ENCODE measurements around the gene TMEM132D. TPM values are rescaled to one million over a fixed set of nuclear protein-coding genes. Genes with fewer than 3 reads are reported as not detected.
"Not testable (repeated sequence)": the region's sequence is repeated elsewhere in the genome, so short reads cannot be mapped to it uniquely, and the experiment has no call there.

TMEM132D gene
- not detected for total RNA-seq

DNA sequence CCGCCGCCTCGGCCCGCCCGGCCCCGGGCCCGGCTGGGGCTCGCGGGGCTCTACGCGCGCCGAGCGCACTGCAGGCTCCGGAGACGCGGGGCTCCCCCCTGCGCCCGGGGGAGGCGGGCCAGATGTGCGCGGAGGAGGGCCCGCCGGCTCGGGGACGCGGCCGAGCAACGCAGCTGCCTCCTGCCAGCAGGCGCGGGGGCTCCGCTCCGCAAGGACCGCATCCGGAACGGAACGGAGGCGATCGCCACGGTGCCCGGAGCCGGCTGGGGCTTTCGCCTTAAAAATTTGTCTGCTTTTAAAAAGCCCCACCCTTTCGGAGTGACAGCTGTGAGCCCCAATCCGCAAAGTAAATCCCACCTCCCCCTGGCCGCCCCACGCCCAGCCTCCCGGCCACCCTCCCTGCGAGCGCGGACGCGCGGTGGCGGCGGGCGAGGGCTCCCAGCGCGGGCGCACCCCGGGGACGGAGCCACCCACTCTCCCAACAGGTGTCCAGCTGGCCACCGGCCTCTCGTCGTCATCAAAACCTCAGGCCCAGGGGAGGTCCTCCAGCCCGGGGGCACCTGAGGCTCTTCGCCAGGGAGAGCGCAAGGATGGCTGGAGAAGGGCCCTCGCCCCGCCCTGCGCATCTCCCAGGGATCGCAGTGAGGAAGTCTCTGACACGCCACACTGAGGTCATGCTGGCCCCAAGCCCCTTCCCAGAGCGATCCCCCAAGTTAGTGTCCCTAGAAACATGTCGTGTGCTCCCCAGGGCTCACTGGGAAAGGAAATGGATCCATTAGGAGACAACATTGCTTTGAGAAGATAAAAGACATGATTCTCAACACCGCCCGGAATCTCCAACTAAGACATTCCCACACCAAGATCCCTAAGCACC is at the start of gene TMEM132D:
TMEM132D (minus strand) TSS at position 70 of the 874 bp plus-strand sequence.
- DNase-seq (ENCODE audit: low spot score), result no peak

- DNase-seq (ENCODE audit: low spot score), result no peak
Measured at GRCh38 chr12:129949651-129950050, 45.8 kb upstream of the TMEM132D start.

DNA sequence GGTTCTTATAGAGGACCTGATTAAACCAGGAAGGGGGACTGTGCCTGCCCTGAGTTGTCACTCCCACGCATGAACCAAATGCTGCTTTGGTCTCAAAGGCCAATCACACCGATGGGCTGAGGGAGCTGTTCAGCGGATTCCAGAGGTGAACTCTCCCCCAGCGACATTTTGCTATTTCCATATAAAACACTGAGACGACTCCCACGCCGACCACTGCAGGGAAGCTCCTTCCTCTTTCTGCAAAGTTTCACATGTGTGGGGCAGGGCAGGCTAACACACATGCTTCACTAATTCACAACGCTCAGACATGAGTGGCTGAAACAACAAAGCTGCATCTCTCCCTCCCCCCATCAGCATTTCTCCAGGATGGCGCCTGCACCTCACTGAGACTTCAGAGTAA is 37.8 kb upstream of the TMEM132D start:
- DNase-seq (ENCODE audit: low spot score), result no peak

DNA sequence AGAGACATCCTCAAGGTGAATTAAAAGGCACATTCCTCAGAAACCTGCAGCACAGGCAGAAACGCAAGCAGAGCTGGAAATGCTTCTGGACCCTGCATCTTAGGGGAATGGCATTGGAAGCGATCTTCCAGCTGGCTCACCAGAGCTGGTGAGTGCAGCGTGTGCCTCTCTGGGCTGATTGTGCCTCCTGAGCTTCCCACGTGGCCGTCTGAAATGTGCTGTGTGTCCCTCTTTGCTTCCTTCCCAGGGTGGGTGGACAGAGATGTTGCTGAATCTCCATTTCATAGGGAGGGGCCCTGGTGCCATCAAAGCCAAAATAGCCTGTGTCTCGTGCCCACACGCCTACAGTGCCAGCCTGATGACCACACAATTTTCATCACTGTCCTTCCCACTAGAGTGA is 34.3 kb upstream of the TMEM132D start:
- DNase-seq (ENCODE audit: low spot score), result no peak

DNA sequence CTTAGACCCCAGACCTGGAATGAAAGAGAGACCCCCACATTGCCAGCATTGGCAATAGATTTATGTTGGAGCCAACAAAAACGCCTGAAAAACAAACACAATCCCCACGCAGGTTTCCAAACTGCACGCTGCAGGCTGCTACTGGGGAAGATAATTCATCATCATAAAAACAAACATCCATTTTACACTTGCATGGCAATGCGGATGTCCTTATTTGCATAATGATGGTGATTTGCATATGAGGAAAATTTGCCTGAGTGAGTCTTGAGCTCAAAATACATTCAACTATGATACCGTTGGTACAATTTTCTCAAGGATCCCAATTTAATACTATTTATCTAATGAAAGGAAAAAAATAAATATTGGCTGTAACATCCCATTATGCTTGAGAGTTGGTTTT is 33.6 kb upstream of the TMEM132D start:
- DNase-seq (ENCODE audit: low spot score), result no peak

DNA sequence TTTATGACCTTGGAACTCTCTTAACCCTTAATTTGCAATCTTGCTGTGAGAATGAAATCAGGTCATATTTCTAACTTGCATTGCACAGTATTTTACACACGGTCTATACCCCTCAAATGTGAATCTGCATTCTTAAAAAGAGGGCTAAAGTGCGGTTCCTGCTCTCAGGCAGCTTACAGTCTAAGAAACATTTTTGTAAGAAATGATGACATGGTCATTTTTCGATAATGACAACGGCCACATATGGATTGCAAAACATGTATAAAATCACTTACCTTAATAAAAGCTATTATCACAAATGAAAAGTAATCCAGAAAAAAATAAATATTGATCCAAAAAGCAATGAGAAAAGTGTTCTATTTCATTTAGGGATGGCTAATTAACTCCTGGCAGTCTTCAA is 24.8 kb upstream of the TMEM132D start:
- no peak for DNase-seq (ENCODE audit: low spot score)

DNA sequence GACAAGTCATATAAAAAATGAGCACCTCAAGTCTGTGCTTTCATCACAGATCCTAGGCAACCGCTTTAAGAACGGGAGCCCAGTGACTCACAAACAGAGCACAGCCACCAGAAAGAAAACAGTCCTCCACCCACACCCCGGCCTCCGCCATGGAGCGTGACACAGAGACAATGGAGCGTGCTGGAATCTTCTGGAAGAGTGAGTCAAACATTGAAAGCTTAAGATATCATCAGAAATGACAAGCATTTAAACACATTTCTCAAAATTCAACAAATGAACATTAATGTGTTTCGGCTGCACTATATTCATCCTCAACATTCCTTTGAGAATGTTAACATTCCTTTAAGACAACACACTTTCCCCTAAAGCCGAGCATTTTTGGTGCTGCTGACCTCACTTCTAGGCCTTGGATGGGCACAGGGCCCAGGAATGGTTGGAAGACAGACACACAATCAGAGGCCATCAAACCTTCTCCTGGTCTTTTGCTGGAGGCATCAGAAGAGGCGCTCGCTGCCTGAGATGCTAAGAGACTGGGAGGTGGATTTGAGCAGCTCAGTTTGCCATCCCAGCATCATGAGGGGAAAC is 23.6 kb upstream of the TMEM132D start:
- DNase-seq (ENCODE audit: low spot score), result no peak

DNA sequence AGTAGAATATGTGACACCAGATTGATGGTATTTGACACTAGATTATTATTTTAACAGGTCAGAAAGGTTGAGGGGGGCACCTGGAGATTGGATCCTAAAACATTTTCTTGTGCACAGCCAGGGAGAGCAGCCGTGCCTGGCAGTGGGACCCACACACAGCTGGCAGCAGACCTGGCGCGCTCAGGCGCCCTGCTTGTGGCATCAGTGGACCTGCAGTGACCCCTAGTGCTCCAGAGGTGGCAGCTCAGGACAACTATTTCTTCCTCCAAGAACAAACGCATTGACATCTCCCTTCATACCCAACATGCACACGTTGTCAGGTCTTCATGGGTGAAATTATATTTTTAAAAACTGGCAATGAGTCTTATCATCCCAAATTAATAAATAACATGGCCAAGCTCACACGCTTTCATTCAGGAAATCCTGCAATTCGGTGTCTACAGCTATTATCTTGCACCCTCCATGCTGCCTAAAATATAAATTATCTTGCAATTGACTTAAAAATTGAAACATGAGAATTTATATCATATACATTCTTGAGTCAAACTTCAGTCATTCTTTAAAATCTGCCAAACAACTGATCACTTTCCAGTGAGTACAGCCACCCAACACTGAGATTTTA is 7.7 kb upstream of the TMEM132D start:
- peak; percentile 24 for DNase-seq (ENCODE audit: low spot score)

GRCh38 chr12:129909051-129910020 is 5.5 kb upstream of the TMEM132D start:
- no peak for DNase-seq (ENCODE audit: low spot score)

GRCh38 chr12:129903092-129903945 is 506 bp downstream of the TMEM132D start:
- DNase-seq (ENCODE audit: low spot score), result no peak

DNA sequence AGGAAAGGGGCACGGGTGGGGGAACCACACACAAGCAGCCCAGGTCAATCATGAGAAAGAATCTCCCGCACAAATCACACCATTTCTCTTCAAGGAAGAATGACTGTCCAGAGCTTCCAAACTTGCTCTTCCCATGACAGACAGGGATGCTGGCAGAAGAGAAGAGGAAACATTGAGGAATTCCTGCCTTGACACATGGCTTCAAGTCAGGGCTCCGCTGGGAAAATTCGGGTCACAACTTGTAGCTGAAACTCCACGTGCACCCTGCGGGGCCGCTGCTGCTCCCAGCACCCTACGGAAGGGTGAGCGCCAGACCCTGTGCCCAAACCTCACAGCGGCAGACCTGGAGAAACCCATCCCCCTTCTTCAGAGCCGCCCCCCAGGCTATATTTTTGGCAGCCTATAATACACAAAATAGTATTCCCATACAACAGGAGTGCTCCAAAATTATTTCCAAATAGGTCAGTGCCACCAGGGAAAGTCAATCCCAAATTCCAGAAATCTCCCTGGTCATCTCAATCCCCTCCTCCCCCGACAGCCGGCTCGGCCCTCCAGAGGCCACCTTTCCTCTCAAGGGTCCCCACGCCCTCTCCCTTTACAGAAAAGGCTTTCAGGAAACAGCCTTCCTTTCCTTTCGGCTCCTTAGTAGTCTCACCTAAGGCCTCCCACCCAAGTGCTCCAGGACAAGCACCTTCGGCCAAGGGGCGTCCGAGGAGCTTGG is 1.3 kb downstream of the TMEM132D start:
- DNase-seq (ENCODE audit: low spot score), result no peak

DNA sequence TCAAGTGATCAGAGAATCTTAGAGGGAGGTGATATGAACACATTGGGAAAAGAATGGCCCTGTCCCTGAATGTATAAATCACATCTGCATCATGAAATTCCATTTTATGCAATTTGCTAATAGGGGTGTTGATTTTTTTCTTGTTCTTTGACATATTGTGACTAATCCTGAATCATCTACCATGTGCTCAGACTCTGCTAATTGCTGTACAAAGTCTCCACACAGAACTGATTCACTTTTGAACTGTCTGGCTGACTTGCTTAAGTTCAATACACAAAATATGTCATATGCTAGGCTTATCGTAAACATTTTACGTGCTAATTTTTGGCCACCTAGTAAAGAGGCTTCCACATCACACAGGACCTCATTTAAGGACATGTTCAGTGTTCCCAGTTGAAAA is 2.6 kb downstream of the TMEM132D start:
- no peak for DNase-seq (ENCODE audit: low spot score)

GRCh38 chr12:129900306-129900705 is 3.5 kb downstream of the TMEM132D start:
- DNase-seq (ENCODE audit: low spot score), result no peak

DNA sequence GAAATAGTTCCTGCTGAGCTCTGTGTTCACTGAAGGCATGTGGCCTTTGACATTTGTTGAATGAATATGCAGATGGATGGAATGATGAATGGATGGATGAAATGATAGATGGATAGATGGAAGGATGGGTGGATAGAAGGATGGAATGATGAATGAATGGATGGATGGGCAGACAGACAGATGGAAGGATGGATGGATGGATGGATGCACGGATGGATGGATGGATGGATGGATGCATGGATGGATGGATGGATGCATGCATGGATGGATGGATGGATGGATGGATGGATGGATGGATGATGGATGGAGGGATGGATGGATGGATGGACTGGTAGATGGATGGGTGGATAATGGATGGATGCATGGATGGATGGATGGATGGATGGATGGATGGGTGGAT is 4.8 kb downstream of the TMEM132D start:
- not testable (repeated sequence) for DNase-seq (ENCODE audit: low spot score)

DNA sequence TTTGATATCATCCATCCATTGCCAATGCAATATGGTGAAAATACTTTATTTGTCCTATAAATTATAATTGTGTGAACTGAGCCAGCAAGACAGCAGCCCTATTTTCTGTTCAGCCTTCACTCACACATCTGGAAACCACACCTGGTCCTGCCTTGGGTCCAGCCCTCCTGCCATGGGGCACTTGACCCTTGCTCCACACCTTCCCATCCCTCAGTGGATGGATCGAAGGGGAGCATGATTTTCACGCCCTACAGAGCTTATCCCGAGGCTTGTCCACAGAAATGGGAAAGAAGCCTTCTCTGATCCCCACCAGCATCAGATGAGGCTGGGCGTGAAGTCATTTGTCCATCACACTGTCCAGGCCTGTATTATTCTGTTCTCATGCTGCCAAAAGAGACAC is 10.1 kb downstream of the TMEM132D start:
- no peak for DNase-seq (ENCODE audit: low spot score)

DNA sequence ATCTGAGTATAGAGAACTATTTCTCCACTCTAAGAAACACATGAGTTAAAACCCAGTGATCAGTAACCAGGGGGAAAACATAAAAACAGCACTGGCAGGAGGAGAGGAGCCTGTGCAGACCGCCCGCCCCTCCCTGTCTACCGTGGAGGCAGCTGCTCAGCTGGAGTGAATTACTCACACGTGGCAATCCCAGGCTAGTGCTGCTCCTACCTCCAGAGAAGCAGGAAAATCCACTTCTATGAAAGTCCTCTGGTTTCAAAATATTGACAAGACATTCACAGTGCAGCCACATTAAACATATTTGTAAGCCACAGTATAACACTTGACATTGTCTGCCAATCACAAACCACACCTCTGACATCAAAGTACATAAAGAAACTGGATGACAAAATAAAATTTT is 16.7 kb downstream of the TMEM132D start:
- DNase-seq (ENCODE audit: low spot score), result no peak

DNA sequence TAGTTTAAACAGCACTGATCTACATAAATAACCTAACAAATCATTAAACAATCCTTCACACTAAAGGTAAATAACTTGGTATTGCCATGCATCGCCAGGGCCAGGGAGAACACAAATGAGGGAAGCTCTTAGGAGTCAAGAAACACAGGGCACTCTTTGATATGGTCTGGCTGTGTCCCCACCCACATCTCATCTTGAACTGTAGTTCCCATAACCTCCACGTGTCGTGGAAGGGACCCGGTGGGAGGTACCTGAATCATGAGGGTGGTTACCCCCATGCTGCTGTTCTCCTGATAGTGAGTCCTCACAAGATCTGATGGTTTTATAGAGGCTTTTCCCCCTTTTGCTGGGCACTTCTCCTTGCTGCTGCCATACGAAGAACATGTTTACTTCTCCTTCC is 17.3 kb downstream of the TMEM132D start:
- no peak for DNase-seq (ENCODE audit: low spot score)

- DNase-seq (ENCODE audit: low spot score), result no peak
Measured at GRCh38 chr12:129885287-129885686, 18.5 kb downstream of the TMEM132D start.

DNA sequence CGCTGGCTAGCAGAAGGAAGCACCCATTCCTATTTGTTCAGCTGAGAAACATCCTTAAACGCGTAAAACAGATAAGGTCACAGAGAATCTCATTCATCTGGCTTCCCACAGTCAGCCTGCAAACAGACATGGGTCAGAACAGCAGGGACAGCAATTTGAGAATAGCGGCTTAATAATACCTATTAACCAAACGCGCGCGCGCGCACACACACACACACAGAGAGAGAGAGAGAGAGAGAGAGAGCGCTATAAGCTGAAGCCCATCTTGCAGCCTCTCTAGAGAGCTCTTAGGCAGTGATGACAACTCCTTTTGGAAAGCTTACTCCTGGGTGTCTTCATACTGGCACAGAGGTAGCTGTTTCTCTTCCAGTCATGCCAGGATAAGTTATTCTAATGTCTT is 26.4 kb downstream of the TMEM132D start:
- no peak for DNase-seq (ENCODE audit: low spot score)

- DNase-seq (ENCODE audit: low spot score), result no peak
Measured at GRCh38 chr12:129873833-129874208, 30.0 kb downstream of the TMEM132D start.

All from mucosa of gallbladder (tissue), 1 donor.